NCI-H748 (cell line): ENCODE measurements around the gene KCNJ12.
"Not testable (repeated sequence)": the region's sequence is repeated elsewhere in the genome, so short reads cannot be mapped to it uniquely, and the experiment has no call there.

Experiments
- DNase-seq: peaks from one replicate; lab custom pipeline; 2025; ENCODE audit not compliant: unreplicated experiment; lab: John Stamatoyannopoulos, UW

Gene KCNJ12

DNA sequence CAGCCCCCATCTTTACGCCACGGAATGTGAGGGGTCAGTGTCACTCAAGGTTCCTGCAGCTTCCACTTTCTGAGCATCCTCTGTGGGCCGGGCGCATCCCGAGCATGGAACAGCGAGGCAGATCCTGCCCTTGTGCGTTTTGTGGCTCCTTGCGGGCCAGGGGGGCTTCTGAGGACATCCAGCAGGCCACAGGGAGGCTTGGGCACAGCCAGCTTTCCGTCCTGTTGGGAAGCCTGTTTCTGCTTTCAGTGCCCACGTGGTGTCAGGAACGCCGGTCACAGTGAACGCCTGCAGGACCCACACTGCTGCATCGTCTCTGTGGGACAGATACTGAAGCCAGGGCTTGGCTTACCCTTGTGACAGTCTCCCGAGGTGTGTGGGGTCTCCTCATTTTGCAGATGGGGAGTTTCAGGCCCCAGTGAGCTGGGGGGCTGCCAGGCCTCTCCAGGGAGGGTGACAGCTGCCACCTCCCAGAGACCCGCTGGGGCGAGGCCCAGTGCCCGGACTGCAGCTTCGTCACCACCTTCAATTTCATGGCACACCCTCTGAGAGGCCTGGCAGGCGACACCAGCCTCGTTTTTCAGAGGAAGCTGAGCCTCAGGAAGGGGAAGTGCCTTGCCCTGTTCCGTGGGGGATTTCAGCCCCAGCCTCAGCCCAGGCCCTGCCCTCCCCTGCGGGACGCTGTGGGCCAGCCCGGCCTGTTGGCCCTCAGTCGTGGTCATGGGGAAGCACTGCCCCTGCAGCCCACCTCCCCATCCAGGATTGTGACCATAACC lies 29.0 kb downstream of the KCNJ12 start:
- not testable (repeated sequence) for DNase-seq

DNA sequence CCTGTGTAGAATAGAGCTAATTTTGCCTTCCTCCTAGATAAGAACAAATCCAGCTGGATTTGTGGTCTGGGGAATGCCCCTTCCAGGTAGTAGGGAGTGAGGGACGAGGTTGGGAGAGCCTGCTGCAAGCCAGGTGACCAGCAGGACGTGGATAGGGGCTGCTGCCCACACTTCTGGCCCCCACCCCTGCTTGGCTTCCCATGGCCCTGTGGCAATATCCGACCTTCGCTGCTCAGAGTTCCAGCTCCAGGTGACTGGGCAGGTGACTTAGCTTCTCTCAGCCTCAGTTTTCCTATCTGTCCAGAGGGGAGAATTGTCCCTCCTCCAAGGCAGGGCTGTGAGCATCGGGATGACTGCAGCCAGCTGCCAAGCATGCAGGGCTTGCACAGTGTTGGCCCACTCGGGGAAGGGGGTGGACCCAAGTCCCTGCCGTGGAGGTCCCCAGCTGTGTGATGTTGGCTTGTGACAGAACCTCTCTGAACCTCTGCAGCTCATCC lies 29.8 kb downstream of the KCNJ12 start:
- not testable (repeated sequence) for DNase-seq

DNA sequence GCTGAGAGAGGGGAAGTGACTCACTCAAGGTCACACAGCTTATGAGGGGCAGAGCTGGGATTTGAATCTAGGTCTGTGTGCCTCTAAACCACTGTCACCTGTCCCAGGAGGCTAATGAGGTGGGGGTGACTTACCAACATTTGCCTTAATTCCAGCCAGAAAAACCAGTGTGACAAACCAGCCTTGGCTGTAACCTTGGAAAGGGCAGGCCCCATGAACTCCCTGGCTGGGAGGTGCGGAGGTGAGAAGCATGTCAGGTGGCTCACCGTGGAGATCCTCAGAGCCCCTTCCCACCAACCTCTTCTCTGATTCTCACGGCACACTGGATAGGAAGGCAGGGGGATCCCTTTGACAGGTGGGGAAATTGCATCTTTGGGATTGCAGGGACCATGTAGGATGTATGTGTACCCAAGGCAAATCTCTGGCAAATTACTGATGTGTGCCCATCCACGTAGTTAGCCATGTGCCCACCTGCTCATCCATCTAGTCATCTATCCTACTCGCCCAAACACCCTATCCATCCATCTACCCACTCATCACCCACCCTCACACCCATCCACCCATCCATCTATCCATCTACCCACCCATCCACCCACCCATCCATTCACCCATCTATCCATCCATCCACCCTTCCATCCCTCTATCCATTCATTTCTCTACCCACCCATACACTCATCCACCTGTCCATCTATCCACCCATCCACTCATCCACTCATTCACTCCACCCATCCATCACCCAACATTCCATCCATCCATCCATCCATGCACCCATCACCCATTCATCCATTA lies 30.7 kb downstream of the KCNJ12 start:
- not testable (repeated sequence) for DNase-seq

DNA sequence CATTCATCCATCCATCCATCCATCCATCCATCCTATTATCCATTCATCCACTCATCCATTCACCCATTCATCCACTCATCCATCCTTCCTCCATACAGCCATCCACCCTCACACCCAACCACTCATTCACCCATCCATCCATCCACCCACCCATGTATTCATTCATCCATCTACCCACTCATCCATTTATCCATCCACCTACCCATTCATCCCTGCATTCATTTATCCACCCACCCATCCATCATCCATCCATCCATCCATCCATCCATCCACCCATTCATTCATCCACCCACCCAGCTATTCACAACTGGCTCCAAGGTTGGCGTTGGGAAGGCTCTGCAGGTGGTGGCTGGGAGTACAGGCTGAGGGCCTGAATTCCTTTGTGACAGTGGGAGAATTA lies 31.6 kb downstream of the KCNJ12 start:
- DNase-seq = not testable (repeated sequence)

DNA sequence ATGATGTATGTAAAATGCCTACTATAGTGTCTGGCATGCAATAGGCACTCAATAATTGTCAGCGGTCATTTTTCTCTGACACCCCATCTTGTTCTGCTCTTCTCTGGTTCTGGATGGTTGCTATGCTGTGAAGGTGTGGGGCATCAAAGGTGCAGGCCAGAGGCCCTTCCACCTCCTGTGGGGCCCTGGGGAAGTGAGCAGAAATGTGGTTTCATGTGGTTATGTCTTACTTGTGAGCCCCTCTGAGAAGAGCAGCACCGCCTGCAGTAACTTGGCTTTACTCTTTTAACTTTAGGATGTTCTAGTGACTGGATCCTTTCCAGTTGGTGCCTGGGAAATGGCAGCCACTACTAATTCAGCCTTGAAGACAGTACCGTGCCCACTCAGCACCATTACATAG lies 32.1 kb downstream of the KCNJ12 start:
- DNase-seq = not testable (repeated sequence)

DNA sequence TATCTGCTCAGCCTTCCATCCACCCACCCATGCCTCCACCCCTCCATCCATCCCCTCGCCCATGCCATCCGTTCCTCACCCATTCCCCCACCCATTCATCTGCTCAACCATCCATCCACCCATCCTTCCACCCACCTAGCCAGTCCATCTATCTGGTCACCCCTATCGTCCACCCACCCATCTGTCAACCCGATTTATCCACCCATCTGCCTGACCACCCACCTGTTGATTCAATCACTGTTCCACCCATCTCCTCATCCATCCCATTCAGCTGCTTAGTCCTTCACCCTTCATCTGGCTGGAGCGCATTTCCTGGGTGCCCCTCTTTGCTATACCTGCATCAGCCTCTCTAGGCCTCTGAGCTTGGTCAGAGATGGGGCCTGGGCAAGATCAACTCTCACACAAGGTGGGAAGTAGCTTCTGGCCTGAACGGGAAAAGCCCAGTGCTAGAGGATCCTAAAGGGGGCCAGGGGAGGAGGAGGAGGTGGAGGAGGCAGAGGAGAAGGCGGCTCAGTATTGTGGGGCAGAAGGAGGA lies 32.7 kb downstream of the KCNJ12 start:
- DNase-seq = not testable (repeated sequence)

DNA sequence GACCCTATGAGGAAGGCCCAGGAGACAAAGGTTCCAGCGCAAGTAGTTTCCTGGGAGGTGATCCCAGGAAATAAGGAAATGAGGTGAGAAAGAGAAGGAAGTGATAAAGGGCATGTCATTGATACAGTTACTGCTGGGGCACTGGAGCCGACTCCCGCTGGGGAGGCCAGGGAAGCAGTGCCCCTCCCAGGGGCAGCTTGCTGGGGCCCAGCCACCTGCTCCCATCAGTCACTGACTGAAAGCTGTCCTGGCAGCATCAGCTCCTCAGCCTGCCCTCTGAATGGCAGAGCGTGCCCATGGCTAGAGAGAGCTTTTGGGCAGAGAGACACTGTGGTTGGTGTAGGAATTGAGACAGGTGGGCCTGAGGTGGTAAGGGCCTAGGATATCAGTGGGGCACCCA lies 33.2 kb downstream of the KCNJ12 start:
- DNase-seq = not testable (repeated sequence)

DNA sequence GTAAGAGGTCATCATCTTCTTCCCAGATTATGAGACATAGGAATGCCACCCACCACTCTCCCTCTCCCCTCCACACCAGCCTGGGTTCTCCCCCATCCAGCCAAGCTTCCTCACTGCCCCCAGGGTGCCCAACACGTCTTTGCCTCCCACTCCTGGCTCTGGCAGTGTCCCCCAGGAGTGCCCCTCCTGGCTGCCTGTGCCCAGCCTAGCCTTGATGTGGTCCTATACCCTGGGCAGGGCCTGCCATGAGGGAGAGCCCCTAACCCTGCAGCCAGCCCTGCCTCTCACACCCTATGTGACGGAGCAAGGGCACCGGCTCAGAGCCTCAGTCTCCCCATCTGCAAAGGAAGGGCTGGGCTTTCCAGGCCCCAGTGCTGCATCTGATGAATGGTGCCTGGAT lies 33.8 kb downstream of the KCNJ12 start:
- not testable (repeated sequence) for DNase-seq

DNA sequence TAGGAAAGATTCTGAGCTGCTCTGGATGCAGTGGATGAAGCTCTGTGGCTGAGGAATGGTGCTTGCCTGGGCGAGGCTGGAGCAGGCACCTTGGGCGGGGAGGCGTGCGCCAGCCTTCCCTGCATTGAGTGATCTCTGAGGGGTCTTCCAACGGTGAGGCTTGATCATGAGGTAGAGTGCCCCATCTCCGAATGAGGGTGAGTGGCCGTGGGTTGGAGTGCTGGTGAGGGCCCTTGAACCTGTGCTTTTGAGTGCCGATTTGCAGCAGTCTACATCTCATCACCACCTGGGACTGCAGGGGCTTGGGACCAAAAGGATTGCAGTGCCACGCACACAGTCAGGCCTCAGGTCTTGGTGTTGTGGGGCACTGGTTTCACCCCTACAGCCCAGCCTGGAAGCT lies 34.2 kb downstream of the KCNJ12 start:
- not testable (repeated sequence) for DNase-seq

DNA sequence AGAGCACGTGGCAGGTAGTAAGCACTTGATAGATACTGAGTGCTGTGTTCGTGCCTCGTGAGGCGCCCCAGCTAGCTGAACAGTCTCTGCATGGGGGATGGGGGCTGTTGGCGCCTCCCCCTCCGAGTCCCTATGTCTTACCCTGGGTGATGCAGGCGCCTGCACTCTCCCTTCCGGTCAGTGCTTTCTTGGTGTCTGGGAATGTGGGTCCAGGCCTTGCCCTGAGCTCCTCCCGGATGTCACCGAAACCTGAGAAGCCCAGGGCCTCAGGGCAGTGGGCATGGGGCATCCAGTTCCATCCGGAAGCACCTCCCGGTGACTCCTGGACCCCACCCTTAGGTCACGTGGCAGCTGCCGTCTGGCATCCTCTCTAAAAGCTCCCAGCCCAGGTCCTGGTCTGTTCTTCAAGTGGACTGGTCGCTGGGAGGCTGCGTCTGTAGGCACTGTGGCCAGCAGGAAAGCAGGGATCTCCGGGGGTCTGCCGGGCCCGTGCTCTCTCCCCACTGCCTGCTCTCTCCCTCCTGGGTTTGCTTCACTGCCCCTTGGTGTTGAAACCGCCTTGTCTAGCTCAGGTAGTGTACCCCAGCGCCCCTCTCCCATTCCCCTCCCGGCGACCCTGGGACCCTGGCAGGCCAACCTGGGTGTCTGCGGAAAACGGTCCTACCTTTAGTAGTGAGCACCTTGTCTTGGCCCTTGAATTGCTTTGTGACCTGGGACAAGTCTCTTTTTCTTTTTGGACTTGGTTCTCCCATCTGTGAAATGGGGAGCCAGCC lies 34.9 kb downstream of the KCNJ12 start:
- peak; percentile 28 for DNase-seq

DNA sequence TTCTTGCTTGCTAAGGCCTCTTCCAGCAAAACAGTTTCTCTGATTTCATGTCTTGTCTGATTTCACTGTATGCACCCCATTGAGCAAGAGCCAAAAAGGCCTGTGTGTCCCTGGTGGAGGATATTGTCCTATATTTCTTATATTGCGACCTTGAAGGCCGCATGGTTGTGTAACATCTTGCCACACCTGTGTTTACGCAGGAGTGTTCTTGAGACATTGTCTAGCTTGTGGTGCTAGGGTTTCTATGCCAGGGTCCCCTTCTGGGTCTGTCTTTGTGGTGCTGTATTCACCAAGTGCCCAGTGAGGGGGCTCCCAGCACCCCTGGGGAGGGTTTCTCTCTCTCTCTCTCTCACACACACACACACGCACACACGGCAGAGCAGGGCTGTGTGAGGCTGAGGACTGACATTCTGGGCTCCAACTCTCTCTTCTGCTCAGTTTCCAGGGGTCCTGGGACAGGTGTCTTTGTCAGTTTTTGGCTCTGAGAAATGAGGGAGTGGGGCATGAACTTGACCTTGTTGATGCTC lies 35.6 kb downstream of the KCNJ12 start:
- not testable (repeated sequence) for DNase-seq

DNA sequence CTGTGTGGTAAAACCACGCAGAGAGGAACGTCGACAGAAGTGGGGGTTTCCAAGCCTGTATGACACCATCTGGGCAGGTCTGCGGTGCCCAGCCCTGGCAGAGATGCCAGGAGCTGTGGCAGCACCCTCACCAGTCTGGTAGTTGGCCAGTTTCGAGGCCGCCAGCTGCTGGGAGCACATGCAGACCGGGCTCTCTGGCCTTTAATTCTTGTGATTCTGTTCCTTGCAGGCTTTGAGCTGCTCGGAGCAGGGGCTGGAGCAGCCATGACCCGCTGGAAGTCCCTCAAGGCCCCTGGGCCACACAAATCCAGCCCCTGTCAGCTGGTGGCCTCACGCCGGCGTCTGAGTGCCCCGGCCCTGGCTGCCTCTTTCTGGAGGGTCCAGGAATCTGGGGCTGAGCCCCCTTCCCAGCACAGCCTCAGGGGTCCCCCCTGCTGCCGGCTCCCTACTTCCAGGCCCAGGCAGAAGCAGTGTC lies 36.1 kb downstream of the KCNJ12 start:
- DNase-seq = not testable (repeated sequence)

DNA sequence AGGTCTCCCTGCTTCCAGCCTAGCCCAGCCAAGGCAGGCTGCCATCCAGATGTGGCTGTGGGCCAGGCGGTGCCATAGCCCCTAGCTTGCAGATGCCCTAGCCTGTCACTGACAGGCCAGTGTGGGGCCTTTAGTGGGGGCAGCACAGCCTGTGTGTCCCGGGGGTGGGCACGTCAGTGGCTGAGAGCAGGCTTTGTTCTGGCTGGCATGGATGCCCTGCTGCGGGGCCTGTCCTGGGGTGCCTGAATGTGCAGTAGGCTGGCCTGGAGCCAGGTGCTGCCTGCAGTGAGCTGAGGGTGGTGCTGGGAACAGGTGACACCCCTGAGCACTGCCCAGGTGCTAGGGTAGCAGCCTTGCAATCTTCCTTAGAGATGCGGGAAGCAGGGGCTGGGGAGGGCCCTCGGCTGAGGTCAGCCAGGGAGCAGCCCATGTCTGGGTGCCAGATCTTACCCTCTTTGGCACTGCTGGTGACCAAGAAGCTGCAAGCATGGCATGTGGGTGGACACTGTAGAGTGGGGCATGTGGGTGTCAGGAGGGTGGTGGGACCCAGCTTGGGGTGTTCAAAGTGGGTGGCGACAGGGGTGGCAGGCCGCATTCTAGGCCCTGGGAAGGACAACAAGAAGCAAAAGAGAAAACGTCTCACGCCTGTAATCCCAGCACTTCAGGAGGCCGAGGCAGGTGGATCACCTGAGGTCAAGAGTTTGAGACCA lies 37.6 kb downstream of the KCNJ12 start:
- DNase-seq = not testable (repeated sequence)

DNA sequence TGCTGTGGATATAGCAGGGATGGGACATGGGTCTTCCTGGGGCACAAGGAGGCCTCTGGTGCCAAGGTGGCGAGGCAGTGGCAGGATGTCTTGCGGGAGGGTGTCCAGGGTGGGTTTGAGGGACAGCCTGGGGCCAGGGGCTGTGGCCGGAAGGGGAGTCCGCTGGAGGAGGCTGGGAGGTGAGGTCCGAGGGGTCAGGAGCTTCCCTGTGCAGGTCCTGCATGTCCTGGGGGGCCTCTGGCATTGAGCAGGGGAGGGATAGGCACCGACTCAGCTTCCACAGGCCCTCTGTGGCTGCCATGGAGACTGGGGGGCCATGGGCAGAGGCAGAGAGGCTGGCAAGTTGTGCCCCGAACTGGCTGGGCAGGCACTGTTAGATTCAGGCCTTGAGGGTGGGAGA lies 38.5 kb downstream of the KCNJ12 start:
- not testable (repeated sequence) for DNase-seq

DNA sequence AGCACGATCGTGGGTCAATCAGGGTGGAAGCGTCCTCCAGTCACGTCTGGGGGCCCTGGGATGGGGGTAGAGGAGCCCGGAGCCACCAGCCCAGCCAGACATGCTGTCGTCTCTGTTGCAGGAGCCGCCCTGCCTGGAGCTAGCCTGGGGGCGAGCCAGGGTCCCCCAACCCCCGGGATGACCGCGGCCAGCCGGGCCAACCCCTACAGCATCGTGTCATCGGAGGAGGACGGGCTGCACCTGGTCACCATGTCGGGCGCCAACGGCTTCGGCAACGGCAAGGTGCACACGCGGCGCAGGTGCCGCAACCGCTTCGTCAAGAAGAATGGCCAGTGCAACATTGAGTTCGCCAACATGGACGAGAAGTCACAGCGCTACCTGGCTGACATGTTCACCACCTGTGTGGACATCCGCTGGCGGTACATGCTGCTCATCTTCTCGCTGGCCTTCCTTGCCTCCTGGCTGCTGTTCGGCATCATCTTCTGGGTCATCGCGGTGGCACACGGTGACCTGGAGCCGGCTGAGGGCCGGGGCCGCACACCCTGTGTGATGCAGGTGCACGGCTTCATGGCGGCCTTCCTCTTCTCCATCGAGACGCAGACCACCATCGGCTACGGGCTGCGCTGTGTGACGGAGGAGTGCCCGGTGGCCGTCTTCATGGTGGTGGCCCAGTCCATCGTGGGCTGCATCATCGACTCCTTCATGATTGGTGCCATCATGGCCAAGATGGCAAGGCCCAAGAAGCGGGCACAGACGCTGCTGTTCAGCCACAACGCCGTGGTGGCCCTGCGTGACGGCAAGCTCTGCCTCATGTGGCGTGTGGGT lies 39.2 kb downstream of the KCNJ12 start:
- not testable (repeated sequence) for DNase-seq

DNA sequence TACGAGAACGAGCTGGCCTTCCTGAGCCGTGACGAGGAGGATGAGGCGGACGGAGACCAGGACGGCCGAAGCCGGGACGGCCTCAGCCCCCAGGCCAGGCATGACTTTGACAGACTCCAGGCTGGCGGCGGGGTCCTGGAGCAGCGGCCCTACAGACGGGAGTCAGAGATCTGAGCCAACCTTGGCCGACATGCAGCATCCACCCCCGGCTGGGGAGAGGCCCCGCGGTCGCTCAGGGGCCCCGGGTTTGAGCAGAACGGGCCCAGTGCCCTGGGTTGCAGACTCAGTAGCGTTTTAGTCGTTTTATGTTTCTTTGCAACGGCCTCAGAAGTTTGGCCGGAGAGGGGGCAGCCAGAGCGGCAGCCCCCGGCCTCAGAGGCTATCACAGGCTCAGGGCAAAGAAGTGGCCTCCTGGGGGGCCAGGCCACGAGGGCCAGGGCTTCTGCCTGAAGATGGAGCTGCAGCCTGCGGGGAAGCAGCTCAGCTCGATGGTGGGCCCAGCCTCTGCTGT lies 40.4 kb downstream of the KCNJ12 start:
- DNase-seq = not testable (repeated sequence)

DNA sequence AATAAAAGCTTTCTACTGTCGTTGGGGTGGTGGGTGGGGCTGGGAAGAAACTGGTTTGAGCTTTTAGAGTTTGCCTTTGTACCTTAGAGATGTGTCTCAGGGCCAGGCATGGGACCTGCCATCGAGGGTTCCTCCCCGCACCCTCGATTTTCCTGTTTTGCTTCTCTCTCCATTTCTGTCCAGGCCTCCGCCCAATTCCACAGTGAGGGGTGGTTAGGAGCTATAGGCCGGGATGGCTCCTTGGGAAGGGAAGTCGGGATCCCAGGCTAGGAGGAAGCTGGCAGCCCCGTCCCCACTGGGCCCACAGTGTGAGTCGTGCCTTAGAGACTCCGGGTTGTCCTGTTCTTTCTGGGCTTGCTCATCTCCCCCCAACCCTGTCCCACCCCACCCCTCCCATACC lies 41.2 kb downstream of the KCNJ12 start:
- DNase-seq = not testable (repeated sequence)

DNA sequence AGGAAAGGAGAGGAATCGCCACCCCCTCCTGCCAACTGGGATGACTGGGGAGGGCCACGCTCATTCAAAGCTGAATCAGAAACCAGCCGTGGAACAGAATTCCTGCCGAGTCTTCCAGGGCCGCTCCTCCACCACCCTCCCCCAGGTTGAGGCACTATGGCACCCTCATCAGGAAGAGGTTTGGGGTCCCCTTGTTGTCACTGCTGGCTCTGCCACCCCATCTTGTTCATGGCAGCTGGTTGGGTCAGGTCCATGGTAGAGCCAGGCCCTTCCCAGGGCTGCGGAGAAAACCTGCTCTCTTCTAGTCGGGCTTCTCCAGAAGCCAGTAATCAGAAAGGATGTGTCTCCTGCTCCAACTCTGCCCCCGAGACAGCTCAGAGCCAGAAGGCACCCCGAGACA lies 41.8 kb downstream of the KCNJ12 start:
- no peak for DNase-seq
